Left ventricle myocardium inferior (tissue), 1 donor: ENCODE data around the gene NFIB. TPM values are rescaled to one million over a fixed set of nuclear protein-coding genes. Genes with fewer than 3 reads are reported as not detected.

Source experiments
- DNase-seq: peaks from one replicate; pipeline ENCODE4 v3.0.0-alpha.2; 2020
- H3K27ac ChIP-seq: fragments of 200-600 bp; replicated peaks from 2 replicates; pipeline ENCODE4 v1.8.0; 2021
- H3K27me3 ChIP-seq: fragments of 200-600 bp; 2 replicates; pipeline ENCODE4 v1.8.0; 2021; ENCODE audit warnings: low read depth
- H3K36me3 ChIP-seq: fragments of 200-600 bp; 2 replicates; pipeline ENCODE4 v1.8.0; 2021
- H3K4me1 ChIP-seq: fragments of 200-600 bp; 2 replicates; pipeline ENCODE4 v1.8.0; 2021
- H3K4me3 ChIP-seq: fragments of 200-600 bp; 2 replicates; pipeline ENCODE4 v1.8.0; 2021; ENCODE audit warnings: mild to moderate bottlenecking, moderate library complexity
- H3K9me3 ChIP-seq: fragments of 200-600 bp; replicated peaks from 2 replicates; pipeline ENCODE4 v1.8.0; 2021
- intact Hi-C: fragments of 100-400 bp; cut with micrococcal nuclease; formaldehyde crosslinking; loops from one replicate; pipeline ENCODE4 v1.11.0; 2022
- total RNA-seq: library from RNA; stranded (reverse); fragmentation: NEBNext Ultra II Directional; extraction: Animal tissue kit (Norgen Biotek cat#: 25700); gene quantifications from one replicate; pipeline ENCODE4 v1.2.1, GENCODE V29; 2021
- TF ChIP-seq, protein P1 (sequence below): fragments of 200-600 bp; IDR thresholded peaks from 2 replicates; pipeline ENCODE4 v1.8.0; 2021; ENCODE audit warnings: antibody characterized with exemption, mild to moderate bottlenecking, borderline replicate concordance
- donor health status: DM: no; HTN: yes; CAD: no; lungs with severe emphysema.

The NFIB gene
- total RNA-seq, 1 donor from 2014 or later: 110 TPM

DNA sequence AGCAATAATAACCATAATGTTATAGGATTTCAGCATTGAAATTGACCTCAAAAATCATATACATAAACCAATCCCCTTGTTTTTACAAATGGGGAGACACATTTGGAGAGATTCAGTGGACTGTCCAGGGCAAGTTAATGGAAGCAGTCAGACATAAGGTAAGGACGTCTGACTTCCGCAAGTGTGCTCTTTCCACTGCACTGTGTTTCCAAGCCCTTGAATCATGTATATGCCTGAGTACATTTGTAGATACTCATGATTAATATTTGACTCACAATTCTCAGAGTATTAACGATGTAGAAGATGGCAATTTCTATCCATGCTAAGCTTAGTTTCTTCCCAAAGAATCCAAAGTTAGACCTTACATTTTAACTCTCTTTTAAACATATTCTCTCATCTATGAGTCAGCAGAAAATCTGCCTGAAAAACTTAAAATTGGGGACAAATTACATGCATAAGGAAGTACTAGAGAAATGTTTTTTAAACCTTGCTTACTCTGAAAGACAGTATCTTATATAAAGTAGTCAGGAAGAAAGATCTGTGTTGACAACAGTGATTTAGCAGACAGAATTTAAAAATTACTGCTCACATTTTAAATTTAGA lies 165.3 kb downstream of the NFIB start:
- Histone ChIP-seq H3K36me3 (peaks cover 18% of the 10 kb centered on the region), H3K4me1 (peaks cover 41% of the 10 kb centered on the region), H3K9me3 (no peaks in the 10 kb centered on the region), H3K27ac (no peak overlapping the region), H3K4me3 (no peak overlapping the region), H3K27me3 (no peaks in the 10 kb centered on the region)
- TF ChIP-seq, protein P1, sequence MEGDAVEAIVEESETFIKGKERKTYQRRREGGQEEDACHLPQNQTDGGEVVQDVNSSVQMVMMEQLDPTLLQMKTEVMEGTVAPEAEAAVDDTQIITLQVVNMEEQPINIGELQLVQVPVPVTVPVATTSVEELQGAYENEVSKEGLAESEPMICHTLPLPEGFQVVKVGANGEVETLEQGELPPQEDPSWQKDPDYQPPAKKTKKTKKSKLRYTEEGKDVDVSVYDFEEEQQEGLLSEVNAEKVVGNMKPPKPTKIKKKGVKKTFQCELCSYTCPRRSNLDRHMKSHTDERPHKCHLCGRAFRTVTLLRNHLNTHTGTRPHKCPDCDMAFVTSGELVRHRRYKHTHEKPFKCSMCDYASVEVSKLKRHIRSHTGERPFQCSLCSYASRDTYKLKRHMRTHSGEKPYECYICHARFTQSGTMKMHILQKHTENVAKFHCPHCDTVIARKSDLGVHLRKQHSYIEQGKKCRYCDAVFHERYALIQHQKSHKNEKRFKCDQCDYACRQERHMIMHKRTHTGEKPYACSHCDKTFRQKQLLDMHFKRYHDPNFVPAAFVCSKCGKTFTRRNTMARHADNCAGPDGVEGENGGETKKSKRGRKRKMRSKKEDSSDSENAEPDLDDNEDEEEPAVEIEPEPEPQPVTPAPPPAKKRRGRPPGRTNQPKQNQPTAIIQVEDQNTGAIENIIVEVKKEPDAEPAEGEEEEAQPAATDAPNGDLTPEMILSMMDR: no peak
- intact Hi-C loops: no loop called here
- no peak for DNase-seq

DNA sequence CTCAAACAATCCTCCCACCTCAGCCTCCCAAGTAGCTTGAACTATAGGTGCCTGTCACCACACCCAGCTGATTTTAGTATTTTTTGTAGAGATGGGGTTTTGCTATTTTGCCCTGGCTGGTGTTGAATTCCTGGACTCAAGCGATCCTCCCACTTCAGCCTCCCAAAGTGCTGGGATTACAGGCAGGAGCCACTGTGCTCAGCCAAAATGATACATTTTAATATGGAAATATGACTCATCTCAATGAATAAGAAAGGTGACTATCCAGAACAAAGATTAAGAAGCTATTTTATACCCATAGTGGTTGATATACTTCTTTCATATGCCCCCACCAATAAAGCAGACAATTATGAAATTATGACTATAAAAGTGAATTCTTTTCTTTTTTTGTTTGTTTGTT lies 166.2 kb downstream of the NFIB start:
- Histone ChIP-seq H3K27ac (no peak overlapping the region), H3K9me3 (no peaks in the 10 kb centered on the region), H3K4me3 (no peak overlapping the region), H3K4me1 (peaks cover 32% of the 10 kb centered on the region), H3K36me3 (peaks cover 18% of the 10 kb centered on the region), H3K27me3 (no peaks in the 10 kb centered on the region)
- intact Hi-C loops: no loop called here
- TF ChIP-seq, protein P1: no peak
- no peak for DNase-seq

DNA sequence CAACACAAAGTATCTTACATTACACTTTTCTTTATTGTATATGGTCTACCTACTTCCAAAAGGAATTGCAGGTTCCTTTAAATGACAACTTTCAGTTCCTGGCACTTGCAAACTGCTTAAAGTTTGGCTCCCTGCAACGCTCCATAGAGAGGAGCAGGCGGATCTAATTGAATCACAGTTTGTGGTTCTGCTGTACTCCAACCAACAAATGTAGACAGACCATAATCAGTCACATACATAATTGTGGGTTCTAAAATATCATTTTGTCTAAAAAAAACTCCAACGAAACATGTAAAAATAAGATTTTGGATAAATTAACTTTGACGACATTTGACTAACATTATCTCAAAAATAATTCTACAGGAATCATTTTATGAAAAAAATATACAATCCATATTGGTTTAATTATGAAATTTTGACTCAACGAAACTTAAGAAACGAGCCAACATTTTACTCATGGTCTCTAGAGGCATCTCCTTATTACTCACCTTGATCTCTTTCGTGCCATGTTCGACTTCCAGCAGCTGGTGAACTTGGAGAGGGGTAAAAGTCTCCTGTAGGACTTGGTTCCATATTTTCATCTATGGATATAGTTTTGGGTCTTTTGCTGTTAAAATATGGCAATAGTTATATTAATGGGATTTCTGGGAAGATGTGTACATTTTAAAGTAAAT lies 167.6 kb downstream of the NFIB start:
- Histone ChIP-seq H3K4me1 (peaks cover 23% of the 10 kb centered on the region), H3K27me3 (no peaks in the 10 kb centered on the region), H3K36me3 (peaks cover 21% of the 10 kb centered on the region), H3K27ac (no peak overlapping the region), H3K9me3 (no peaks in the 10 kb centered on the region), H3K4me3 (no peak overlapping the region)
- TF ChIP-seq, protein P1: no peak
- no peak for DNase-seq
- intact Hi-C loops: no loop called here

DNA sequence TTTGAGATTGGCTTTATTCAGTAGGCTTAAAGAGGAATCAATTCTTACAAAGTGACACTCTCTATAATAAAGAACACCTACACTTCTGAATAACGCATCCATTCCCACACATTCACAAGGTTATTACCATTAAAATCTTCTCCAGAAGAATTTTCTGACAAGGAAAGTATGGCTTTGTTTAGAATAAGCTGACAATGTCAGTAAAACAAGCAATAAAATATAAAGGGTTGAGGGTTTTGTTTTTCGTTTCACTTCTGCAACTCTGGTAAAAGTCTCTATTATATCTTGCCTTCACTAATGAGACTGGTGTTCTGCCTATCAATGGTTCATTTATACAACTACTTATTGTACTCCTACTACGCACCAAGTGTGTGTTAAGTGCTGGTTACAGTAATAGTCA lies 169.7 kb downstream of the NFIB start:
- DNase-seq: no peak
- H3K4me3 ChIP-seq: no peak overlapping the region
- no peaks in the 10 kb centered on the region for H3K9me3 ChIP-seq
- no peaks in the 10 kb centered on the region for H3K27me3 ChIP-seq
- H3K36me3 ChIP-seq: peaks cover 21% of the 10 kb centered on the region
- intact Hi-C loops: no loop called here
- peak overlapping the region; percentile 15 for H3K27ac ChIP-seq
- TF ChIP-seq, protein P1: no peak
- H3K4me1 ChIP-seq: peaks cover 36% of the 10 kb centered on the region

DNA sequence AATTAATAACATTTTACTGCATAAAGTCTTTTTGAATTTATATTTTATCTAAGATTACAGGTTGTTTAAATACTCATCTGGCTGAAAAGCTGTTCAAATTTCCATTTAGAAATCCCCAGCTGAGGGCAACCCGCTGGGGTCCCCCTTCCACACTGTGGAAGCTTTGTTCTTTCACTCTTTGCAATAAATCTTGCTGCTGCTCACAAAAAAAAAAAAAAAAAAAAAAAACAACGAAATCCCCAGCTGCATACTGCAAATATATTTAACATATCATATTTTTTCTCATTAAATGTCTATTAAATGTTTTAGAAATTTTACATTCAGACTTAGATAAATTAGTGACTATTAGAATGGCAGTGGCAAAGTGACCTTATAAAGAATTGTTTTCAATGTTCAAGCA lies 172.2 kb downstream of the NFIB start:
- intact Hi-C loops: no loop called here
- no peak overlapping the region for H3K27ac ChIP-seq
- H3K4me3 ChIP-seq: no peak overlapping the region
- H3K27me3 ChIP-seq: no peaks in the 10 kb centered on the region
- H3K36me3 ChIP-seq: peaks cover 21% of the 10 kb centered on the region
- TF ChIP-seq, protein P1: no peak
- H3K4me1 ChIP-seq: peaks cover 38% of the 10 kb centered on the region
- no peak for DNase-seq
- H3K9me3 ChIP-seq: no peaks in the 10 kb centered on the region
